ENCODE results near the gene MSH5. TPM values are rescaled to one million over a fixed set of nuclear protein-coding genes. Genes with fewer than 3 reads are reported as not detected.
"Not testable (repeated sequence)": the region's sequence is repeated elsewhere in the genome, so short reads cannot be mapped to it uniquely, and the experiment has no call there.

Gene MSH5
- total RNA-seq, 1 donor from 2014 or later, result 3.1 TPM

- Histone ChIP-seq H3K9me3 (ENCODE audit: control insufficient read depth in 3 of 3, low read length in 3 of 3) (no peaks in the 10 kb centered on the region), H3K4me1 (ENCODE audit: control insufficient read depth in 3 of 3, insufficient read depth in 3 of 3, low read length in 3 of 3) (peaks cover 21 to 24% (median 23%) of the 10 kb centered on the region in 3 donors), H3K36me3 (ENCODE audit: control insufficient read depth in 3 of 3, insufficient read depth in 3 of 3, low read length in 3 of 3) (peaks cover 15 to 18% (median 16%) of the 10 kb centered on the region in 3 donors), H3K4me3 (ENCODE audit: low read length in 3 of 3) (peak within 1 kb of the TSS; percentile 92 to 96 (median 94)), H3K27ac (ENCODE audit: low read depth, low read length) (peak within 1 kb of the TSS; percentile 97), H3K27me3 (ENCODE audit: control insufficient read depth in 3 of 3, insufficient read depth in 3 of 3, low read length in 3 of 3) (no peaks in the 10 kb centered on the region), H3K9ac (ENCODE audit: low read depth in 1 of 3, low read length in 3 of 3) (peak within 1 kb of the TSS; percentile 98 to 99 (median 98))
These were observed 56.0 kb downstream of the MSH5 start, which contains the start of gene VARS1 for GRCh38 chr6:31795616-31796298. Gene VARS1 (minus strand): TSS chr6:31795752. CDS start chr6:31795217, 535 bp downstream.

GRCh38 chr6:31796993-31797385 lies 57.2 kb downstream of the MSH5 start:
- Histone ChIP-seq H3K4me3 (ENCODE audit: low read length in 3 of 3) (no peak overlapping the region), H3K9me3 (ENCODE audit: control insufficient read depth in 3 of 3, low read length in 3 of 3) (no peaks in the 10 kb centered on the region), H3K27me3 (ENCODE audit: control insufficient read depth in 3 of 3, insufficient read depth in 3 of 3, low read length in 3 of 3) (no peaks in the 10 kb centered on the region), H3K27ac (ENCODE audit: low read depth, low read length) (peak overlapping the region; percentile 37), H3K36me3 (ENCODE audit: control insufficient read depth in 3 of 3, insufficient read depth in 3 of 3, low read length in 3 of 3) (peaks cover 8 to 11% (median 9%) of the 10 kb centered on the region in 3 donors), H3K4me1 (ENCODE audit: control insufficient read depth in 3 of 3, insufficient read depth in 3 of 3, low read length in 3 of 3) (peaks cover 21 to 24% (median 23%) of the 10 kb centered on the region in 3 donors), H3K9ac (ENCODE audit: low read depth in 1 of 3, low read length in 3 of 3) (no peak overlapping the region)

DNA sequence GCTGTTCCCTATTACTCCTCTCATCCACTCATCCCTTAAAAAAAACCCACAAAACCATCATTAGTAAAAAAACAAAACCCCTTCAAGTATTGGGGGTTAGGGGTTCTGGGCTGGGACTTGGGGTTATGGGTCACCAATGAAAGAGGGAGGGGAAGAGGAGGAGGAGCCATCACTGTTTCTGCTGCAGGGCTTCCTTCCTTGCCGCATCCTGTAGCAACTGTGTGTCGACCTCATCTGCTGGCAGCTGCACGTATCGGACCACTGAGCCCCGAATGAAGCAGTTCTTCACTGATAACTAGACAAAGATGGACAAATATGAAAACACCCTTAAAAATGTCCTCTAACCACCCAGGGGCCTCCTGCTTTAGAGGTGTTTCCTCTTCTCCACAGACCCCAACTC lies 57.8 kb downstream of the MSH5 start:
- no peak overlapping the region for H3K4me3 ChIP-seq (ENCODE audit: low read length in 3 of 3)
- H3K4me1 ChIP-seq (ENCODE audit: control insufficient read depth in 3 of 3, insufficient read depth in 3 of 3, low read length in 3 of 3), result peaks cover 21 to 24% (median 23%) of the 10 kb centered on the region in 3 donors
- peak overlapping the region; percentile 37 for H3K27ac ChIP-seq (ENCODE audit: low read depth, low read length)
- no peaks in the 10 kb centered on the region for H3K9me3 ChIP-seq (ENCODE audit: control insufficient read depth in 3 of 3, low read length in 3 of 3)
- H3K36me3 ChIP-seq (ENCODE audit: control insufficient read depth in 3 of 3, insufficient read depth in 3 of 3, low read length in 3 of 3), result peaks cover 3 to 5% (median 4%) of the 10 kb centered on the region in 3 donors
- no peaks in the 10 kb centered on the region for H3K27me3 ChIP-seq (ENCODE audit: control insufficient read depth in 3 of 3, insufficient read depth in 3 of 3, low read length in 3 of 3)
- H3K9ac ChIP-seq (ENCODE audit: low read depth in 1 of 3, low read length in 3 of 3), result peak overlapping the region in 1 of 3 donors; percentile 16

- H3K4me1 ChIP-seq (ENCODE audit: control insufficient read depth in 3 of 3, insufficient read depth in 3 of 3, low read length in 3 of 3), result peaks cover 13 to 16% (median 14%) of the 10 kb centered on the region in 3 donors
- no peaks in the 10 kb centered on the region for H3K9me3 ChIP-seq (ENCODE audit: control insufficient read depth in 3 of 3, low read length in 3 of 3)
- H3K27me3 ChIP-seq (ENCODE audit: control insufficient read depth in 3 of 3, insufficient read depth in 3 of 3, low read length in 3 of 3), result no peaks in the 10 kb centered on the region
- H3K36me3 ChIP-seq (ENCODE audit: control insufficient read depth in 3 of 3, insufficient read depth in 3 of 3, low read length in 3 of 3), result peaks cover 0 to 5% (median 4%) of the 10 kb centered on the region in 3 donors
- no peak overlapping the region for H3K27ac ChIP-seq (ENCODE audit: low read depth, low read length)
- H3K9ac ChIP-seq (ENCODE audit: low read depth in 1 of 3, low read length in 3 of 3), result no peak overlapping the region
- H3K4me3 ChIP-seq (ENCODE audit: low read length in 3 of 3), result no peak overlapping the region
These were observed 60.0 kb downstream of the MSH5 start for GRCh38 chr6:31799781-31800180.

DNA sequence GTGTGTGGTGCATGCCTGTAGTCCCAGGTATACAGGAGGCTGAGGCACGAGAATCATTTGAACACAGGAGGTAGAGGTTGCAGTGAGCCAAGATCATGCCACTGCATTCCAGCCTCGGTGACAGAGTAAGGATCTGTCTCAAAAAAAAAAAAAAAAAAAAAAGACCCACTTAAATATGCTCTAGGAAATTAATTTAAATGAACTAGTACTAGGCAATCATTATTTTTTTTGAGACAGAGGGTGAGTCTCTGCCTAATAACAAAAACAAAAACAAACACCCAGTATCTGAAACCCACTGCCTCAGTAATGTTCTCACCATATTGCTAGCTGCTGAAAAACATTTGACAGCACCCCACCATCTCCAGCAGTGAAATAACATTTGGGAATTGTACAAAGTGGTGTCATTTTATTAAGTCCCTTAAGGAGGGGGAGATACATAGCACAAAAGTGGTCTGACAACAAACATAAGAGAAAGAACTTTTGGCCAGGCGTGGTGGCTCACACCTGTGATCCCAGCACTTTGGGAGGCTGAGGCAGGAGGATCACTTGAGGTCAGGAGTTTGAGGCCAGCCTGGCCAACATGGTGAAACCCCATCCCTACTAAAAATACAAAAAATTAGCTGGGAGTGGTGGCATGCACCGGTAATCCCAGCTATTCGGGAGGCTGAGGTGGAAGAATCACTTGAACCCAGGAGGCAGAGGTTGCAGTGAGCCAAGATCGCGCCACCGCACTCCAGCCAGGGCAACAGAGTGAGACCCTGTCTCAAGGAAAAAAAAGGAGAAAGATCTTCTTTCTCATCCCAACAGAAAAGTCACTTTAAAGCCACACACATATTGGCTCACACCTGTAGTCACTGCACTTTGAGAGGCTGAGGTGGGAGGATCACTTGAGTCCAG lies 61.5 kb downstream of the MSH5 start:
- not testable (repeated sequence) for H3K27me3 ChIP-seq (ENCODE audit: control insufficient read depth in 3 of 3, insufficient read depth in 3 of 3, low read length in 3 of 3); H3K9ac ChIP-seq (ENCODE audit: low read depth in 1 of 3, low read length in 3 of 3); H3K9me3 ChIP-seq (ENCODE audit: control insufficient read depth in 3 of 3, low read length in 3 of 3); H3K27ac ChIP-seq (ENCODE audit: low read depth, low read length); H3K36me3 ChIP-seq (ENCODE audit: control insufficient read depth in 3 of 3, insufficient read depth in 3 of 3, low read length in 3 of 3); H3K4me3 ChIP-seq (ENCODE audit: low read length in 3 of 3)
- H3K4me1 ChIP-seq (ENCODE audit: control insufficient read depth in 3 of 3, insufficient read depth in 3 of 3, low read length in 3 of 3), result peaks cover 12 to 15% (median 12%) of the 10 kb centered on the region in 3 donors

GRCh38 chr6:31805939-31806469 lies 66.2 kb downstream of the MSH5 start:
- no peaks in the 10 kb centered on the region for H3K9me3 ChIP-seq (ENCODE audit: control insufficient read depth in 3 of 3, low read length in 3 of 3)
- peak overlapping the region; percentile 84 to 95 (median 93) for H3K9ac ChIP-seq (ENCODE audit: low read depth in 1 of 3, low read length in 3 of 3)
- peaks cover 8 to 14% (median 12%) of the 10 kb centered on the region in 3 donors for H3K4me1 ChIP-seq (ENCODE audit: control insufficient read depth in 3 of 3, insufficient read depth in 3 of 3, low read length in 3 of 3)

DNA sequence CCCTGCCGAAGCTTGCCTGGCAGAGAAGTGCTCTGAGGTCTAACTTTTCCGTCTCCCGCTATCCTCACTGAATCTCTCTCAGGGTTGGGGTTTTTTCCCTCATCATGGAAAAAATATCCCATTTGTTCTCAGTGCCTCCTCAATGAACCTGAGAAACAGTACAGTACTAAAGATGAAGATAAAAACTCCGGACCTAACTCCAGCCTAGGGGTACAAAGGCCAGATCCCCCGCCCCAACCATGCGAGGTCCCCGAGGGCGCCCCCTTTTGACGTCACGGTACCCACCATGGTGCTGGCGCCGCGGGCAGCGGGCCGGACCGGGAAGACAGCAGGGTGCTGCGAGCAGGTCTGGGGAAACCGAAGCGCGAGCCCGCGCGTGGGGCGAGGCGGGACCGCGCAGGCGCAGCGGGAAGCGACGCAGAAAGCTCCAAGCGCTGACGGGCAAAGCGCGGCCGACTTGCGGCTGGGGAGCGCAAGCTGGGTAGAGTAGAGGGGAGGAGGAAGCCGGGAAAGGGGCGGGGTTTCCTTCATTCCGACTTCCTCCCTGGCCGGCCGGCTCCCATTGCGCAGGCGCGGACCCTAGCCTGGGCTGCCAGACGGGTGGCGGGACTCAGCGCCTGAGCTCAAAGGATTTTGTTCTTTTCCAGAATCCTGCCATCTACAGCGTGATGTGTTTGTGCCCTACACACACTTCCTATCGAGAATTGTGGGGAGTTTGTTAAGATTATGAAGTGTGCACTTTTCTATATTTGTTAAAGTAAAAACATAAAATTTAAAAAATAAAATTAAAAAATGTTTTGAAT lies 66.9 kb downstream of the MSH5 start, which contains the start of gene LSM2:
TSS of gene LSM2 (minus strand) at position 497 of the 803 bp plus-strand sequence. CDS start at position 288, 209 bp downstream.
- H3K4me1 ChIP-seq (ENCODE audit: control insufficient read depth in 3 of 3, insufficient read depth in 3 of 3, low read length in 3 of 3), result peaks cover 8 to 14% (median 12%) of the 10 kb centered on the region in 3 donors
- peaks cover 0 to 6% (median 2%) of the 10 kb centered on the region in 3 donors for H3K36me3 ChIP-seq (ENCODE audit: control insufficient read depth in 3 of 3, insufficient read depth in 3 of 3, low read length in 3 of 3)
- H3K27me3 ChIP-seq (ENCODE audit: control insufficient read depth in 3 of 3, insufficient read depth in 3 of 3, low read length in 3 of 3), result no peaks in the 10 kb centered on the region
- H3K9ac ChIP-seq (ENCODE audit: low read depth in 1 of 3, low read length in 3 of 3), result peak within 1 kb of the TSS; percentile 84 to 95 (median 93)
- no peaks in the 10 kb centered on the region for H3K9me3 ChIP-seq (ENCODE audit: control insufficient read depth in 3 of 3, low read length in 3 of 3)
- H3K4me3 ChIP-seq (ENCODE audit: low read length in 3 of 3), result peak within 1 kb of the TSS; percentile 71 to 86 (median 79)
- H3K27ac ChIP-seq (ENCODE audit: low read depth, low read length), result peak within 1 kb of the TSS; percentile 91

More at GRCh38 chr6:31805939-31806469, 66.2 kb downstream of the MSH5 start:
- no peaks in the 10 kb centered on the region for H3K27me3 ChIP-seq (ENCODE audit: control insufficient read depth in 3 of 3, insufficient read depth in 3 of 3, low read length in 3 of 3)
- peak overlapping the region; percentile 91 for H3K27ac ChIP-seq (ENCODE audit: low read depth, low read length)
- peak overlapping the region; percentile 71 to 86 (median 79) for H3K4me3 ChIP-seq (ENCODE audit: low read length in 3 of 3)
- peaks cover 0 to 6% (median 2%) of the 10 kb centered on the region in 3 donors for H3K36me3 ChIP-seq (ENCODE audit: control insufficient read depth in 3 of 3, insufficient read depth in 3 of 3, low read length in 3 of 3)

DNA sequence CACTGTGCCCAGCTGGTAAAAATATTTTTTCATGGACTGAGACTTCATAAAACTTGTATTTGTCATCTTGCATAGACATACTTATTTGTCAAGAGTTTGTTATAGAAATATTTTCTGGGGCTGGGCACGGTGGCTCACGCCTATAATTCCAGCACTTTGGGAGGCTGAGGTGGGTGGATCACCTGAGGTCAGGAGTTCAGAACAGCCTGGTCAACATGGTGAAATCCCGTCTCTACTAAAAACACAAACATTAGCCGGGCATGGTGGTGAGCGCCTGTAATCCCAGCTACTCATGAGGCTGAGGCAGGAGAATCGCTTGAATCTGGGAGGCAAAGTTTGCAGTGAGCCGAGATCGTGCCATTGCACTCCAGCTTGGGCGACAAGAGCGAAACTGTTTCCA lies 68.8 kb downstream of the MSH5 start:
- H3K27me3 ChIP-seq (ENCODE audit: control insufficient read depth in 3 of 3, insufficient read depth in 3 of 3, low read length in 3 of 3); H3K9me3 ChIP-seq (ENCODE audit: control insufficient read depth in 3 of 3, low read length in 3 of 3); H3K4me3 ChIP-seq (ENCODE audit: low read length in 3 of 3); H3K9ac ChIP-seq (ENCODE audit: low read depth in 1 of 3, low read length in 3 of 3); H3K27ac ChIP-seq (ENCODE audit: low read depth, low read length); H3K36me3 ChIP-seq (ENCODE audit: control insufficient read depth in 3 of 3, insufficient read depth in 3 of 3, low read length in 3 of 3): not testable (repeated sequence)
- H3K4me1 ChIP-seq (ENCODE audit: control insufficient read depth in 3 of 3, insufficient read depth in 3 of 3, low read length in 3 of 3), result peaks cover 11 to 17% (median 15%) of the 10 kb centered on the region in 3 donors

DNA sequence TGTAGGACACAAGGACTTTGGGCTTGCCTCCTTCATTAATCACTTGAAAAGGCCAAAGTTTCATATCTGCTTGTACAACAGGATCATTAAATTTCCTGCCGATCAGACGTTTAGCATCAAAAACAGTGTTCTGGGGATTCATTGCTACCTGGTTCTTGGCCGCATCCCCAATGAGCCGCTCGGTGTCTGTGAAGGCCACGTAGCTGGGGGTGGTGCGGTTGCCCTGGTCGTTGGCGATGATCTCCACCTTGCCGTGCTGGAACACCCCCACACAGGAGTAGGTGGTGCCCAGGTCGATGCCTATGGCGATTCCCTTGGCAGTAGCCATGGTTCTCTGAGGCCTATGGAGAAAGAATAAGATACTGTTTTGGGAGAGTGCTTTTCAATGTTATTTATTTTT lies 71.8 kb downstream of the MSH5 start:
- Histone ChIP-seq H3K36me3 (ENCODE audit: control insufficient read depth in 3 of 3, insufficient read depth in 3 of 3, low read length in 3 of 3) (peaks cover 0 to 6% (median 0%) of the 10 kb centered on the region in 3 donors), H3K4me3 (ENCODE audit: low read length in 3 of 3) (no peak overlapping the region), H3K27me3 (ENCODE audit: control insufficient read depth in 3 of 3, insufficient read depth in 3 of 3, low read length in 3 of 3) (no peaks in the 10 kb centered on the region), H3K27ac (ENCODE audit: low read depth, low read length) (no peak overlapping the region), H3K9ac (ENCODE audit: low read depth in 1 of 3, low read length in 3 of 3) (no peak overlapping the region), H3K4me1 (ENCODE audit: control insufficient read depth in 3 of 3, insufficient read depth in 3 of 3, low read length in 3 of 3) (peaks cover 10 to 12% (median 11%) of the 10 kb centered on the region in 3 donors), H3K9me3 (ENCODE audit: control insufficient read depth in 3 of 3, low read length in 3 of 3) (no peaks in the 10 kb centered on the region)
